Fibroblast of lung (primary cell): ENCODE data around the gene WWTR1.

Experiments
- EZH2 ChIP-seq: IDR thresholded peaks from 2 replicates; pipeline ENCODE4 v1.5.1; 2012; ENCODE audit warnings: low read length, control low read depth, mild to moderate bottlenecking; ENCODE audit errors: missing control alignments
- TF ChIP-seq, protein P1 (sequence below), 2 donors: IDR thresholded peaks in 1 of 2; conservative IDR thresholded peaks in 1 of 2; 1 replicate in 1 of 2; 2 replicates in 1 of 2; pipeline ENCODE4 v1.5.1; 2011 to 2012; ENCODE audit warnings: low read length in 2 of 2, control low read depth in 1 of 2, inconsistent platforms in 1 of 2, low read depth in 1 of 2, mild to moderate bottlenecking in 1 of 2

GRCh38 chr3:149534671-149535332 is 123.0 kb downstream of the WWTR1 start:
- TF ChIP-seq, protein P1, sequence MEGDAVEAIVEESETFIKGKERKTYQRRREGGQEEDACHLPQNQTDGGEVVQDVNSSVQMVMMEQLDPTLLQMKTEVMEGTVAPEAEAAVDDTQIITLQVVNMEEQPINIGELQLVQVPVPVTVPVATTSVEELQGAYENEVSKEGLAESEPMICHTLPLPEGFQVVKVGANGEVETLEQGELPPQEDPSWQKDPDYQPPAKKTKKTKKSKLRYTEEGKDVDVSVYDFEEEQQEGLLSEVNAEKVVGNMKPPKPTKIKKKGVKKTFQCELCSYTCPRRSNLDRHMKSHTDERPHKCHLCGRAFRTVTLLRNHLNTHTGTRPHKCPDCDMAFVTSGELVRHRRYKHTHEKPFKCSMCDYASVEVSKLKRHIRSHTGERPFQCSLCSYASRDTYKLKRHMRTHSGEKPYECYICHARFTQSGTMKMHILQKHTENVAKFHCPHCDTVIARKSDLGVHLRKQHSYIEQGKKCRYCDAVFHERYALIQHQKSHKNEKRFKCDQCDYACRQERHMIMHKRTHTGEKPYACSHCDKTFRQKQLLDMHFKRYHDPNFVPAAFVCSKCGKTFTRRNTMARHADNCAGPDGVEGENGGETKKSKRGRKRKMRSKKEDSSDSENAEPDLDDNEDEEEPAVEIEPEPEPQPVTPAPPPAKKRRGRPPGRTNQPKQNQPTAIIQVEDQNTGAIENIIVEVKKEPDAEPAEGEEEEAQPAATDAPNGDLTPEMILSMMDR (conservative IDR thresholded peaks at IDR 0.05 in 1 of 2, IDR thresholded peaks at IDR 0.05 in 1 of 2; ENCODE audit: low read depth in 1 of 2, low read length in 2 of 2) = no peak
- TF ChIP-seq EZH2 = no peak
